GM12878 (cell line): ENCODE measurements around the gene PRKG1. TPM values are rescaled to one million over a fixed set of nuclear protein-coding genes. Genes with fewer than 3 reads are reported as not detected.

Experiments
- ATAC-seq: fragments of 200-7000 bp; cut with Tn5 transposase; 3 replicates; pipeline ENCODE4 v1.9.1; 2020; ENCODE audit warnings: mild to moderate bottlenecking, moderate library complexity
- BruUV-seq: library from RNA; stranded (reverse); fragments of 400-500 nt; replicated peaks from 2 replicates; lab custom pipeline; 2021; lab: Mats Ljungman, UMichigan
- CTCF ChIA-PET: fragments of 300-600 bp; sonication (Branson Sonifier 250); formaldehyde crosslinking; extraction: SDS; loops from one replicate; lab custom pipeline; 2021; ENCODE audit warnings: inconsistent platforms; lab: Yijun Ruan, JAX
- POLR2A ChIA-PET: fragments of 350-600 bp; formaldehyde crosslinking; extraction: SDS; loops from one replicate; lab custom pipeline; 2021; ENCODE audit warnings: inconsistent platforms; lab: Charles Lee
- RAD21 ChIA-PET: fragments of 300-600 bp; sonication (Branson Sonifier 250); formaldehyde crosslinking; loops from one replicate; lab custom pipeline; 2023; ENCODE audit warnings: antibody characterized with exemption; ENCODE audit not compliant: unreplicated experiment; lab: Charles Lee
- SMC1A ChIA-PET: fragments of 300-600 bp; sonication (Branson Sonifier 250); formaldehyde crosslinking; loops from one replicate; lab custom pipeline; 2023; ENCODE audit not compliant: unreplicated experiment, uncharacterized antibody; lab: Charles Lee
- DNase-seq: peaks from one replicate; pipeline ENCODE4 v3.0.0-alpha.2; 2011; ENCODE audit warnings: low read depth, low spot score
- FAIRE-seq: peaks from 3 replicates; lab custom pipeline; 2011; peaks lifted over from hg19 to GRCh38; lab: Jason Lieb, UNC
- H2AFZ ChIP-seq: 2 replicates; pipeline ENCODE4 v1.6.0; 2011; ENCODE audit warnings: low read depth, low read length, control low read depth; ENCODE audit not compliant: control insufficient read depth
- H3K27ac ChIP-seq: 2 replicates; pipeline ENCODE4 v1.5.1; 2011; ENCODE audit warnings: control low read depth; ENCODE audit not compliant: control insufficient read depth, insufficient read depth
- H3K27me3 ChIP-seq, 2 experiments: replicated peaks in 1 of 2; 2 replicates each; pipeline versions ENCODE4 v1.6.0 to v1.6.1; 2011; ENCODE audit warnings: low read length in 1 of 2; ENCODE audit not compliant: control insufficient read depth in 2 of 2, insufficient read depth in 2 of 2
- H3K36me3 ChIP-seq, 2 experiments: 2 replicates each; pipeline ENCODE4 v1.5.1; 2011; ENCODE audit warnings: low read length in 1 of 2; ENCODE audit not compliant: control insufficient read depth in 2 of 2, insufficient read depth in 2 of 2
- H3K4me1 ChIP-seq: 2 replicates; pipeline ENCODE4 v1.6.1; 2011; ENCODE audit warnings: mild to moderate bottlenecking, low read length, moderate library complexity, mixed read lengths; ENCODE audit not compliant: control insufficient read depth, insufficient read depth
- H3K4me2 ChIP-seq: 2 replicates; pipeline ENCODE4 v1.6.0; 2011; ENCODE audit warnings: control low read depth; ENCODE audit not compliant: control insufficient read depth, insufficient read depth
- H3K4me3 ChIP-seq: fragments of 200-600 bp; sonication (generic); 2 replicates; pipeline ENCODE4 v1.5.1; 2016
- H3K79me2 ChIP-seq: 2 replicates; pipeline ENCODE4 v1.6.0; 2011; ENCODE audit warnings: low read length; ENCODE audit not compliant: control insufficient read depth, insufficient read depth
- H3K9ac ChIP-seq: 2 replicates; pipeline ENCODE4 v1.8.0; 2011; ENCODE audit warnings: low read length, control low read depth, mixed read lengths; ENCODE audit not compliant: control insufficient read depth, insufficient read depth
- H3K9me3 ChIP-seq: replicated peaks from 3 replicates; pipeline ENCODE4 v1.5.1; 2011; ENCODE audit warnings: mild to moderate bottlenecking, low read length; ENCODE audit not compliant: control insufficient read depth, insufficient read depth
- H4K20me1 ChIP-seq: 2 replicates; pipeline ENCODE4 v1.6.0; 2011; ENCODE audit not compliant: control insufficient read depth, insufficient read depth
- ATF7 ChIP-seq: fragments of 450-650 bp; IDR thresholded peaks from 2 replicates; pipeline ENCODE4 v1.6.1; 2016; ENCODE audit warnings: low read depth, mild to moderate bottlenecking
- E4F1 ChIP-seq: fragments of 450-650 bp; IDR thresholded peaks from 2 replicates; pipeline ENCODE4 v1.6.1; 2018; ENCODE audit warnings: borderline replicate concordance, mild to moderate bottlenecking; ENCODE audit not compliant: partially characterized antibody
- FOS ChIP-seq: IDR thresholded peaks from 3 replicates; pipeline ENCODE4 v1.6.1; 2011; ENCODE audit warnings: borderline replicate concordance; ENCODE audit not compliant: insufficient read length; ENCODE audit errors: extremely low read depth
- MLLT1 ChIP-seq: fragments of 450-650 bp; IDR thresholded peaks from 2 replicates; pipeline ENCODE4 v1.6.1; 2016; ENCODE audit warnings: mild to moderate bottlenecking
- NFIC ChIP-seq: IDR thresholded peaks from 2 replicates; pipeline ENCODE4 v1.6.1; 2012; ENCODE audit warnings: low read depth, mild to moderate bottlenecking, inconsistent platforms, low read length, moderate library complexity
- NFXL1 ChIP-seq: fragments of 450-650 bp; IDR thresholded peaks from 2 replicates; pipeline ENCODE4 v1.6.1; 2017; ENCODE audit warnings: antibody characterized with exemption, mild to moderate bottlenecking, borderline replicate concordance
- NR2C2 ChIP-seq: IDR thresholded peaks from 2 replicates; pipeline ENCODE4 v1.6.1; 2011; ENCODE audit warnings: borderline replicate concordance, low read depth; ENCODE audit not compliant: control insufficient read depth, insufficient read length
- SMAD5 ChIP-seq: IDR thresholded peaks from 2 replicates; pipeline ENCODE4 v1.6.1; 2016; ENCODE audit warnings: antibody characterized with exemption, low read depth
- USF1 ChIP-seq: IDR thresholded peaks from 2 replicates; pipeline ENCODE4 v1.6.1; 2011; ENCODE audit warnings: borderline replicate concordance, low read depth, mild to moderate bottlenecking, moderate library complexity, mixed read lengths, low read length; ENCODE audit not compliant: insufficient read depth; ENCODE audit errors: extremely low read length
- WRNIP1 ChIP-seq: IDR thresholded peaks from 2 replicates; pipeline ENCODE4 v1.6.1; 2011; ENCODE audit warnings: low read depth, low read length, improper control_type of control experiment, borderline replicate concordance
- ZSCAN29 ChIP-seq: fragments of 450-650 bp; IDR thresholded peaks from 2 replicates; pipeline ENCODE4 v1.6.1; 2017; ENCODE audit warnings: mild to moderate bottlenecking, moderate library complexity
- WGBS: methylation state at CpG from one replicate; pipeline ENCODE4 v1.1.6; 2016; ENCODE audit warnings: low lambda C conversion rate; ENCODE audit not compliant: insufficient replicate concordance, insufficient coverage; ENCODE audit errors: missing lambda C conversion rate; 5-methylcytosine and 5-hydroxymethylcytosine counted together
- in situ Hi-C: fragments of 300-500 bp; cut with MboI; formaldehyde crosslinking; loops from 9 replicates; pipeline ENCODE4 v1.14.3; 2018; ENCODE audit warnings: mixed read lengths
- intact Hi-C: fragments of 100-400 bp; cut with micrococcal nuclease; formaldehyde crosslinking; loops from one replicate; pipeline ENCODE4 v1.14.2; 2022; ENCODE audit not compliant: unreplicated experiment
- polyA plus RNA-seq, 11 experiments: library from polyadenylated mRNA; depleted of rRNA in 4 of 11; unstranded in 6 of 11; stranded (reverse) in 5 of 11; fragments of >200 nt; fragmentation: Nextera tagmentation in 4 of 11; fragmentation: Illumina TruSeq in 1 of 11; extraction: Ambion mirVana in 4 of 11; extraction: Trizol in 1 of 11; gene quantifications; 1 replicate in 1 of 11; 2 replicates in 10 of 11; pipeline versions ENCODE4 v1.2.1 to v1.2.3, GENCODE V29; 2011 to 2016; ENCODE audit warnings: inconsistent platforms in 2 of 11, missing spikeins in 2 of 11, low read depth in 1 of 11
- total RNA-seq, 4 experiments: library from RNA; depleted of rRNA in 3 of 4; stranded (reverse); fragments of >200 nt in 3 of 4; fragmentation: Illumina TruSeq in 1 of 4; extraction: Trizol in 1 of 4; gene quantifications; 2 replicates each; pipeline versions ENCODE4 v1.2.1 to v1.2.3, GENCODE V29; 2013 to 2021

Gene PRKG1
- total and polyA plus RNA-seq, 10 of the 15 experiments (the other 5 are each of a cell fraction or from before 2014, with no cell fraction given): 0.04 to 0.05 TPM; not detected in 8

- DNase-seq (no peak), ATAC-seq (no peak), FAIRE-seq (no peak)
- no peaks in the 10 kb centered on the region for H3K4me1 ChIP-seq
- no peak overlapping the region for H3K27ac ChIP-seq
- no peak overlapping the region for H3K4me2 ChIP-seq
- H3K9me3 ChIP-seq: no peaks in the 10 kb centered on the region
- WGBS: 36% methylated on average over 2 of the region's 2 CpGs
- H4K20me1 ChIP-seq: no peaks in the 10 kb centered on the region
- H3K36me3 ChIP-seq: no peaks in the 10 kb centered on the region
- no peak overlapping the region for H3K9ac ChIP-seq
- SMC1A ChIA-PET: interaction anchor here (1.4 kb wide), 1 partner anchor 12 kb away, joined by 3 read pairs; no protein-coding TSS in a partner anchor
- no peaks in the 10 kb centered on the region for H3K27me3 ChIP-seq
- H2AFZ ChIP-seq: no peak overlapping the region
- CTCF ChIA-PET: no interaction called here
- TF ChIP-seq NR2C2: no peak
- TF ChIP-seq WRNIP1: no peak
- no peak for TF ChIP-seq NFXL1
- TF ChIP-seq USF1: no peak
- no peak for TF ChIP-seq FOS
- no peak for TF ChIP-seq MLLT1
- no peak for TF ChIP-seq NFIC
- no peak for TF ChIP-seq ATF7
- TF ChIP-seq ZSCAN29: no peak
- no peak for TF ChIP-seq E4F1
- TF ChIP-seq SMAD5: no peak
- H3K79me2 ChIP-seq: no peaks in the 10 kb centered on the region
- intact Hi-C loops (no loop called here), in situ Hi-C loops (no loop called here)
- POLR2A ChIA-PET: no interaction called here
- RAD21 ChIA-PET: no interaction called here
- no TSS peak for BruUV-seq
- no peak overlapping the region for H3K4me3 ChIP-seq
These were observed 909.2 kb downstream of the PRKG1 start for GRCh38 chr10:51983481-51983880.
